H1 (cell line): Measurements from ENCODE around the gene ABCG1. TPM values are rescaled to one million over a fixed set of nuclear protein-coding genes. Genes with fewer than 3 reads are reported as not detected.

ENCODE experiments used
- JUN ChIP-seq: IDR thresholded peaks from 2 replicates; pipeline ENCODE4 v1.6.1; 2011; ENCODE audit warnings: low read depth, mild to moderate bottlenecking, improper control_type of control experiment, low read length
- polyA plus RNA-seq, 7 experiments: library from polyadenylated mRNA; depleted of rRNA in 3 of 7; stranded (reverse) in 5 of 7; unstranded in 2 of 7; fragments of >200 nt in 5 of 7; fragments of 200-250 nt in 2 of 7; gene quantifications; 1 replicate in 5 of 7; 2 replicates in 1 of 7; 4 replicates in 1 of 7; pipeline versions ENCODE4 v1.2.1 to v1.2.3, GENCODE V29; 2011 to 2013; ENCODE audit warnings: missing spikeins in 2 of 7, mixed read lengths in 2 of 7
- total RNA-seq: library from RNA; stranded (reverse); fragmentation: NEBNext Ultra II Directional; extraction: Animal tissue kit (Norgen Biotek cat#: 25700); gene quantifications from 2 replicates; pipeline ENCODE4 v1.2.1, GENCODE V29; 2021

The ABCG1 gene
- total and polyA plus RNA-seq, 2 of the 8 experiments (the other 6 are each of a cell fraction or from before 2014, with no cell fraction given) = 2.1 to 4.0 TPM

DNA sequence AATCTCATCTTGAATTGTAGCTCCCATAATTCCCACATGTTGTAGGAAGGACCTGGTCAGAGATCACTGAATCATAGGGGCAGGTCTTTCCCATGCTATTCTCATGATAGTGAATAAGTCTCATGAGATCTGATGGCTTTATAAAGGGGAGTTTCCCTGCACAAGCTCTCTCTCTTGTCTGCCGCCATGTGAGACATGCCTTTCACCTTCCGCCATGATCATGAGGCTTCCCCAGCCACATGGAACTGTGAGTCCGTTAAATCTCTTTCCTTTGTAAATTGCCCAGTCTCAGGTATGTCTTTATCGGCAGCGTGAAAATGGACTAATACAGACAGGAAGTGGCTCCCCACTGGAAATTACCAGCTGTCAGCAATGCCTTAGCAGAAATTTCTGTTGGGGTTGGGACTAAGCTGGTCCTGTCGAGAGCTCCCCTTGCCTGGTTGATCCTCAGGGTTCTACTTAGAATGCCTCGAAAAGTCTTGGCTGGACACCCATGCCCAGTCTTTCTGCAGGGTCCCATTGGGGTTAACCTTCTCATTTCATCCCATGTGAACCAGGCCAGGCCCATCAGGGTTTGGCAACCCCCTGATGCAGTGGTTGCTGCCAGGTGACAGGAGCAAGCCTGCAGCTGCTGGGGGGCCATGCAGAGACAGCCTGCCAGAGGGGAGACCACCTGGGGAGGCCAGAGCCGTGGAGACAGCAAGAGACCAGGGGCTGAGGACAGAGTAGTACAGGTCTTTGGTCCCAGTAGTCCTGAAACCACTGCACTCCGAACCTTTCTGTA, 2.8 kb upstream of the ABCG1 start (continued):
- TF ChIP-seq JUN = no peak
